Type B pancreatic cell (in vitro differentiated cells): ENCODE results near the gene DCAF15. TPM values are rescaled to one million over a fixed set of nuclear protein-coding genes. Genes with fewer than 3 reads are reported as not detected.

Experiments
- DNase-seq: peaks from one replicate; pipeline ENCODE4 v3.0.0; 2021; ENCODE audit warnings: mixed read lengths; ENCODE audit not compliant: unreplicated experiment; ENCODE audit errors: extremely low spot score
- H3K27ac Mint-ChIP-seq: 2 replicates; pipeline ENCODE4 v1.8.0; 2021; ENCODE audit warnings: mild to moderate bottlenecking, mixed read lengths
- H3K27me3 Mint-ChIP-seq: 2 replicates; pipeline ENCODE4 v1.8.0; 2021; ENCODE audit warnings: mixed read lengths
- H3K36me3 Mint-ChIP-seq: 2 replicates; pipeline ENCODE4 v1.8.0; 2021; ENCODE audit warnings: mixed read lengths
- H3K4me1 Mint-ChIP-seq: one replicate; pipeline ENCODE4 v1.8.0; 2021; ENCODE audit warnings: mixed read lengths; ENCODE audit not compliant: unreplicated experiment
- H3K4me3 Mint-ChIP-seq: 2 replicates; pipeline ENCODE4 v1.8.0; 2021; ENCODE audit warnings: mild to moderate bottlenecking, mixed read lengths
- H3K9me3 Mint-ChIP-seq: 2 replicates; pipeline ENCODE4 v1.8.0; 2021; ENCODE audit warnings: mixed read lengths
- CTCF ChIP-seq: fragments of 200-600 bp; sonication (generic); conservative IDR thresholded peaks from 2 replicates; pipeline ENCODE4 v1.5.0; 2021; ENCODE audit warnings: antibody characterized with exemption, mild to moderate bottlenecking
- total RNA-seq: library from RNA; stranded (reverse); gene quantifications from 2 replicates; pipeline ENCODE4 v1.2.1, GENCODE V29; 2021; ENCODE audit warnings: low replicate concordance

Gene DCAF15
- total RNA-seq, 1 donor from 2014 or later: 50.1 TPM

- DNase-seq: no peak
- no peaks in the 10 kb centered on the region for H3K9me3 Mint-ChIP-seq
- no peak for TF ChIP-seq CTCF
- peaks cover 9% of the 10 kb centered on the region for H3K36me3 Mint-ChIP-seq
- no peaks in the 10 kb centered on the region for H3K27me3 Mint-ChIP-seq
- H3K27ac Mint-ChIP-seq: no peak overlapping the region
- H3K4me3 Mint-ChIP-seq: no peak overlapping the region
- peaks cover 7% of the 10 kb centered on the region for H3K4me1 Mint-ChIP-seq
Measured at GRCh38 chr19:13958043-13958442, 5.7 kb downstream of the DCAF15 start.

GRCh38 chr19:13959141-13959961 lies 7.0 kb downstream of the DCAF15 start:
- Mint-ChIP-seq H3K27me3 (no peaks in the 10 kb centered on the region), H3K9me3 (no peaks in the 10 kb centered on the region), H3K4me3 (no peak overlapping the region), H3K36me3 (peaks cover 9% of the 10 kb centered on the region), H3K27ac (no peak overlapping the region), H3K4me1 (no peaks in the 10 kb centered on the region)
- no peak for DNase-seq
- TF ChIP-seq CTCF: no peak

- Mint-ChIP-seq H3K27me3 (no peaks in the 10 kb centered on the region), H3K4me1 (no peaks in the 10 kb centered on the region), H3K36me3 (peaks cover 13% of the 10 kb centered on the region), H3K4me3 (no peak overlapping the region), H3K27ac (no peak overlapping the region), H3K9me3 (no peaks in the 10 kb centered on the region)
- DNase-seq: no peak
- peak; percentile 54 for TF ChIP-seq CTCF
Measured at GRCh38 chr19:13959962-13960862, 7.9 kb downstream of the DCAF15 start.

- no peak overlapping the region for H3K4me3 Mint-ChIP-seq
- H3K9me3 Mint-ChIP-seq: no peaks in the 10 kb centered on the region
- H3K4me1 Mint-ChIP-seq: no peaks in the 10 kb centered on the region
- H3K27me3 Mint-ChIP-seq: no peaks in the 10 kb centered on the region
- DNase-seq: no peak
- H3K36me3 Mint-ChIP-seq: peaks cover 13% of the 10 kb centered on the region
- H3K27ac Mint-ChIP-seq: peak overlapping the region; percentile 62
- no peak for TF ChIP-seq CTCF
Measured at GRCh38 chr19:13960863-13961784, 8.8 kb downstream of the DCAF15 start.
